ENCODE results near the gene CACNA2D2. TPM values are rescaled to one million over a fixed set of nuclear protein-coding genes. Genes with fewer than 3 reads are reported as not detected.

The CACNA2D2 gene
- total and polyA plus RNA-seq, 2 of the 4 experiments (the other 2 are of a cell fraction) = 0.15 TPM; not detected in 1

GRCh38 chr3:50370594-50370993, 132.8 kb downstream of the CACNA2D2 start:
- Histone ChIP-seq H3K9me3 (ENCODE audit: control insufficient read depth, insufficient read depth, low read length) (no peaks in the 10 kb centered on the region), H4K5ac (ENCODE audit: low read depth, low read length) (no peak overlapping the region), H2AK5ac (ENCODE audit: low read depth, low read length) (no peak overlapping the region), H3K36me3 (ENCODE audit: control insufficient read depth, insufficient read depth, low read length) (no peaks in the 10 kb centered on the region), H3K79me1 (ENCODE audit: low read depth in 1 of 2, low read length in 2 of 2) (no peaks in the 10 kb centered on the region), H4K20me1 (ENCODE audit: insufficient read depth, low read length) (no peaks in the 10 kb centered on the region), H2BK5ac (ENCODE audit: low read depth, low read length, poor library complexity, severe bottlenecking) (no peak overlapping the region), H3K23ac (ENCODE audit: low read depth, low read length) (no peak overlapping the region), H2AK9ac (replicated peaks; ENCODE audit: low read depth, low read length, poor library complexity) (no peak overlapping the region), H3K4ac (ENCODE audit: low read depth, low read length) (no peak overlapping the region), H3K27ac (ENCODE audit: insufficient read depth, low read length) (no peak overlapping the region), H3K18ac (ENCODE audit: low read depth, low read length) (no peak overlapping the region), H3K4me1 (ENCODE audit: control insufficient read depth, insufficient read depth, low read length) (no peaks in the 10 kb centered on the region; the same call in 1 of the 2 replicates), H3K56ac (ENCODE audit: extremely low read depth, insufficient read depth, low read length) (no peak overlapping the region), H2AFZ (replicated peaks; ENCODE audit: low read length, poor library complexity) (no peak overlapping the region), H3K4me2 (ENCODE audit: low read depth, low read length) (no peak overlapping the region), H3K4me3 (ENCODE audit: insufficient read depth, low read depth, low read length) (no peak overlapping the region), H2BK120ac (ENCODE audit: low read depth, low read length) (no peak overlapping the region), H2BK20ac (ENCODE audit: low read depth, low read length) (no peak overlapping the region), H2BK15ac (ENCODE audit: low read depth, low read length) (no peak overlapping the region), H3K27me3 (ENCODE audit: control insufficient read depth, insufficient read depth, low read length) (peaks cover 62% of the 10 kb centered on the region), H3K14ac (replicated peaks; ENCODE audit: low read depth, low read length) (no peak overlapping the region), H3K9me1 (ENCODE audit: insufficient read depth, low read length) (no peaks in the 10 kb centered on the region), H3K9ac (ENCODE audit: low read depth, low read length) (no peak overlapping the region), H4K8ac (ENCODE audit: low read depth in 2 of 2, low read length in 2 of 2) (no peak overlapping the region), H4K91ac (ENCODE audit: insufficient read depth, low read depth, low read length) (no peak overlapping the region)
- intact Hi-C loops (cut with micrococcal nuclease) (no loop called here), in situ Hi-C loops (cut with MboI; ENCODE audit: low sequenced_read_pairs) (no loop called here), dilution Hi-C loops (cut with HindIII; ENCODE audit: low sequenced_read_pairs, unreplicated experiment) (no loop called here)
- ATAC-seq (ENCODE audit: low read depth) (peak; percentile 27; the same call in 1 of the 2 replicates), DNase-seq (peak; percentile 23)
- TF ChIP-seq RAD21 (IDR thresholded peaks at IDR 0.05; ENCODE audit: low read length) = peak; percentile 42
- peak; percentile 26; the same call in 1 of the 2 replicates for TF ChIP-seq CTCF (conservative IDR thresholded peaks at IDR 0.05; ENCODE audit: low read depth, low read length)
- TF ChIP-seq USF2 (IDR thresholded peaks at IDR 0.05; ENCODE audit: low read depth, low read length) = no peak
- no TSS peak for BruUV-seq (replicated peaks)
- CTCF ChIA-PET = no interaction called here
- POLR2A ChIA-PET (ENCODE audit: unreplicated experiment) = no interaction called here
- 13% methylated on average over 1 of the region's 14 CpGs; no CpG with 5 or more reads in 1 of the 2 experiments for WGBS, 2 experiments (ENCODE audit: extremely low coverage in 2 of 2, insufficient read length in 1 of 2)
